Neural cell (in vitro differentiated cells): ENCODE measurements around the gene PEAK3. TPM values are rescaled to one million over a fixed set of nuclear protein-coding genes. Genes with fewer than 3 reads are reported as not detected.
A peak's percentile ranks its signal among the peaks of the same experiment; 100 is the strongest.

Source experiments
- H2AFZ ChIP-seq: fragments of 200-600, 300-800 bp; sonication (generic), shearing (Covaris generic); 2 replicates; pipeline ENCODE4 v1.6.0; 2014; ENCODE audit warnings: low read depth, mild to moderate bottlenecking, antibody characterized with exemption, low read length, moderate library complexity
- H3F3A ChIP-seq: fragments of 200-600 bp; shearing (Covaris generic); 2 replicates; pipeline ENCODE4 v1.6.1; 2016; ENCODE audit warnings: mild to moderate bottlenecking, moderate library complexity, mixed read lengths, antibody characterized with exemption, low read length; ENCODE audit not compliant: insufficient read depth, poor library complexity, severe bottlenecking
- H3K27ac ChIP-seq: fragments of 200-600, 300-800 bp; sonication (generic), shearing (Covaris generic); 2 replicates; pipeline ENCODE4 v1.5.1; 2014; ENCODE audit warnings: mild to moderate bottlenecking, low read length, moderate library complexity
- H3K27me3 ChIP-seq: fragments of 300-800, 200-600 bp; sonication (generic), shearing (Covaris generic); 2 replicates; pipeline ENCODE4 v1.6.0; 2014; ENCODE audit warnings: mild to moderate bottlenecking, low read depth, low read length, moderate library complexity; ENCODE audit not compliant: insufficient read depth
- H3K36me3 ChIP-seq: fragments of 300-800, 200-600 bp; sonication (generic), shearing (Covaris generic); 2 replicates; pipeline ENCODE4 v1.5.1; 2014; ENCODE audit warnings: mild to moderate bottlenecking, antibody characterized with exemption, low read length, moderate library complexity; ENCODE audit not compliant: insufficient read depth
- H3K4me2 ChIP-seq: fragments of 300-800, 200-600 bp; sonication (generic), shearing (Covaris generic); 2 replicates; pipeline ENCODE4 v1.6.0; 2014; ENCODE audit warnings: mild to moderate bottlenecking, low read length
- H3K4me3 ChIP-seq: fragments of 300-800, 200-600 bp; sonication (generic), shearing (Covaris generic); 2 replicates; pipeline ENCODE4 v1.5.1; 2014; ENCODE audit warnings: mild to moderate bottlenecking, low read length, moderate library complexity
- H3K79me2 ChIP-seq: fragments of 200-600 bp; shearing (Covaris generic); replicated peaks from 2 replicates; pipeline ENCODE4 v1.6.0; 2014; ENCODE audit warnings: mild to moderate bottlenecking, low read length, moderate library complexity; ENCODE audit not compliant: insufficient read depth
- H3K9ac ChIP-seq: fragments of 300-800, 200-600 bp; sonication (generic), shearing (Covaris generic); 2 replicates; pipeline ENCODE4 v1.6.1; 2016; ENCODE audit warnings: mild to moderate bottlenecking, low read length, mixed read lengths
- H3K9me2 ChIP-seq: fragments of 200-600 bp; shearing (Covaris generic); 2 replicates; pipeline ENCODE4 v1.6.1; 2016; ENCODE audit warnings: mild to moderate bottlenecking, low read length, mixed read lengths; ENCODE audit not compliant: insufficient read depth
- H3K9me3 ChIP-seq: fragments of 200-600, 300-800 bp; sonication (generic), shearing (Covaris generic); 2 replicates; pipeline ENCODE4 v1.6.1; 2016; ENCODE audit warnings: mild to moderate bottlenecking, mixed run types, low read length, moderate library complexity, mixed read lengths
- H4K20me1 ChIP-seq: fragments of 200-600 bp; shearing (Covaris generic); 2 replicates; pipeline ENCODE4 v1.6.1; 2016; ENCODE audit warnings: mild to moderate bottlenecking, mixed run types; ENCODE audit not compliant: insufficient read depth
- CTCF ChIP-seq: fragments of 450-650 bp; IDR thresholded peaks from 2 replicates; pipeline ENCODE4 v1.5.1; 2014; ENCODE audit warnings: antibody characterized with exemption, mild to moderate bottlenecking, moderate library complexity; ENCODE audit not compliant: poor library complexity, severe bottlenecking
- EP300 ChIP-seq: fragments of 450-650 bp; conservative IDR thresholded peaks from 2 replicates; pipeline ENCODE4 v1.6.1; 2014; ENCODE audit warnings: antibody characterized with exemption, mild to moderate bottlenecking, moderate library complexity; ENCODE audit not compliant: poor library complexity, severe bottlenecking
- EZH2 ChIP-seq: fragments of 200-600, 300-800 bp; shearing (Covaris generic), sonication (generic); IDR thresholded peaks from 2 replicates; pipeline ENCODE4 v1.6.1; 2014; ENCODE audit warnings: antibody characterized with exemption, low read length, borderline replicate concordance, mild to moderate bottlenecking; ENCODE audit not compliant: insufficient read depth, poor library complexity, severe bottlenecking
- MXI1 ChIP-seq: fragments of 450-650 bp; conservative IDR thresholded peaks from 2 replicates; pipeline ENCODE4 v1.6.1; 2014; ENCODE audit warnings: antibody characterized with exemption, mild to moderate bottlenecking; ENCODE audit not compliant: poor library complexity, severe bottlenecking
- POLR2AphosphoS5 ChIP-seq: IDR thresholded peaks from 2 replicates; pipeline ENCODE4 v1.6.1; 2012
- RAD21 ChIP-seq: fragments of 450-650 bp; conservative IDR thresholded peaks from 2 replicates; pipeline ENCODE4 v1.6.1; 2014; ENCODE audit warnings: antibody characterized with exemption, mild to moderate bottlenecking, moderate library complexity
- REST ChIP-seq: IDR thresholded peaks from 2 replicates; pipeline ENCODE4 v1.6.1; 2012; ENCODE audit warnings: borderline replicate concordance
- SMC3 ChIP-seq: fragments of 450-650 bp; conservative IDR thresholded peaks from 2 replicates; pipeline ENCODE4 v1.6.1; 2014; ENCODE audit warnings: antibody characterized with exemption, mild to moderate bottlenecking, moderate library complexity; ENCODE audit not compliant: poor library complexity
- TAF1 ChIP-seq: IDR thresholded peaks from 2 replicates; pipeline ENCODE4 v1.6.1; 2012; ENCODE audit warnings: low read depth
- polyA plus RNA-seq: library from polyadenylated mRNA; depleted of rRNA; stranded (reverse); fragments of >200 nt; gene quantifications from 2 replicates; pipeline ENCODE4 v1.2.3, GENCODE V29; 2014

The PEAK3 gene
- polyA plus RNA-seq, 1 donor from 2014 or later = not detected

GRCh38 chr19:2315818-2316353, 33.9 kb upstream of the PEAK3 start:
- Histone ChIP-seq H3K9me3 (no peaks in the 10 kb centered on the region), H3K4me3 (no peak overlapping the region)

DNA sequence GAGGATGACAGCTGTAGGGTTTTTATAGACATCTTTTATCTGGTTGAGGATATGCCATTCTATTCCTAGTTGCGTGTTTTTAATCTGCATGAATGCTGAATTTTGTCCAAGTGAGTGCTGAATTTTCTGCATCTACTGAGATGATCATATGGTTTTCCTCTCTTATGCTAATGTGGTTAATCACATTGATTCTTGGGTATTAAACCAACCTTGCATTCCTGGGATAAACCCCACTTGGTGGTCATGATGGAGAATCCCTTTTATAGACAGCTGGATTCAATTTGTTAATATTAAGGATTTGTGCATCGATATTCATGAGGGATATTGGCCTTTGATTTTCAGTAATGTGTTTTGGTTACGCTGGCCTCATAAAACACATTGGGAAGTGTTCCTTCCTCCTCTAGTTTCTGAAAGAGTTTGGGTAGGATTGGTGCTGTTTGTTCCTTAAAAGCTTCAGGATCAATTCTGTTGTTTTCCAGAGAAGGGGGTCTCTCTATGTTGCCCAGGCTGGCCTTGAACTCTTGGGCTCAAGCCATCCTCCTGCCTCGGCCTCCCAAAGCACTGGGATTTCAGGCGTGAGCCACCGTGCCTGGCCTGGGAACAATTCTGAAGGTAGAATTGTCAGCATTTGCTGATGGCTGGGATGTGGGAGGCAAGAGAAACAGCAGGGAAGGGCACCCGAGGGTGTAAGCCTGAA, 33.3 kb upstream of the PEAK3 start:
- no peaks in the 10 kb centered on the region for H4K20me1 ChIP-seq
- H3K9ac ChIP-seq = no peak overlapping the region
- TF ChIP-seq TAF1 (no peak), CTCF (no peak), EZH2 (no peak), REST (no peak), RAD21 (no peak), MXI1 (no peak), EP300 (no peak), POLR2AphosphoS5 (no peak), SMC3 (no peak)
- H3K9me2 ChIP-seq = no peaks in the 10 kb centered on the region
- no peak overlapping the region for H3K4me2 ChIP-seq
- H3F3A ChIP-seq = no peaks in the 10 kb centered on the region
- no peaks in the 10 kb centered on the region for H3K79me2 ChIP-seq
- no peak overlapping the region for H3K4me3 ChIP-seq
- no peak overlapping the region for H3K27ac ChIP-seq
- no peaks in the 10 kb centered on the region for H3K9me3 ChIP-seq
- no peaks in the 10 kb centered on the region for H3K36me3 ChIP-seq
- H3K27me3 ChIP-seq = no peaks in the 10 kb centered on the region
- H2AFZ ChIP-seq = no peak overlapping the region

More at GRCh38 chr19:2315818-2316353, 33.9 kb upstream of the PEAK3 start:
- peak; percentile 57 for TF ChIP-seq RAD21
- TF ChIP-seq POLR2AphosphoS5 = no peak
- TF ChIP-seq TAF1 = no peak
- no peak for TF ChIP-seq EP300
- TF ChIP-seq MXI1 = no peak
- peak; percentile 42 for TF ChIP-seq SMC3
- TF ChIP-seq EZH2 = no peak
- peak; percentile 45 for TF ChIP-seq CTCF
- Histone ChIP-seq H3K9me2 (no peaks in the 10 kb centered on the region), H3K9ac (no peak overlapping the region), H3K4me2 (no peak overlapping the region), H4K20me1 (no peaks in the 10 kb centered on the region), H3K27me3 (no peaks in the 10 kb centered on the region), H3F3A (no peaks in the 10 kb centered on the region), H3K27ac (no peak overlapping the region), H3K36me3 (no peaks in the 10 kb centered on the region), H3K79me2 (no peaks in the 10 kb centered on the region), H2AFZ (no peak overlapping the region)
